NCI-H1436 treated with DMSO at 0.1 percent for 48 hours (cell line): Measurements from ENCODE around the gene TBC1D2.
"Not testable (repeated sequence)": the region's sequence is repeated elsewhere in the genome, so short reads cannot be mapped to it uniquely, and the experiment has no call there.

Experiments
- DNase-seq: peaks from one replicate; lab custom pipeline; 2025; lab: John Stamatoyannopoulos, UW

The TBC1D2 gene

GRCh38 chr9:98191671-98192502, 63.6 kb downstream of the TBC1D2 start:
- no peak for DNase-seq

GRCh38 chr9:98191181-98191608, 64.3 kb downstream of the TBC1D2 start:
- no peak for DNase-seq

- no peak for DNase-seq
Measured at GRCh38 chr9:98190757-98191105, 64.7 kb downstream of the TBC1D2 start.

GRCh38 chr9:98189412-98189811, 66.0 kb downstream of the TBC1D2 start:
- DNase-seq = no peak

- no peak for DNase-seq
Measured at GRCh38 chr9:98187926-98188325, 67.5 kb downstream of the TBC1D2 start.

- no peak for DNase-seq
Measured at GRCh38 chr9:98186236-98186635, 69.2 kb downstream of the TBC1D2 start.

- no peak for DNase-seq
Measured at GRCh38 chr9:98185611-98186171, 69.8 kb downstream of the TBC1D2 start.

GRCh38 chr9:98185021-98185567, 70.4 kb downstream of the TBC1D2 start:
- no peak for DNase-seq

GRCh38 chr9:98184326-98184725, 71.1 kb downstream of the TBC1D2 start:
- DNase-seq = no peak

GRCh38 chr9:98182889-98183599, 72.4 kb downstream of the TBC1D2 start:
- no peak for DNase-seq

- DNase-seq = no peak
Measured at GRCh38 chr9:98182069-98182820, 73.2 kb downstream of the TBC1D2 start.

- DNase-seq = no peak
Measured at GRCh38 chr9:98181746-98182068, 73.7 kb downstream of the TBC1D2 start.

GRCh38 chr9:98180996-98181395, 74.5 kb downstream of the TBC1D2 start:
- no peak for DNase-seq

- no peak for DNase-seq
Measured at GRCh38 chr9:98178874-98179850, 76.3 kb downstream of the TBC1D2 start.

GRCh38 chr9:98176391-98177259, 78.8 kb downstream of the TBC1D2 start:
- no peak for DNase-seq

- no peak for DNase-seq
Measured at GRCh38 chr9:98175762-98176161, 79.7 kb downstream of the TBC1D2 start.

- no peak for DNase-seq
Measured at GRCh38 chr9:98175028-98175569, 80.3 kb downstream of the TBC1D2 start.

GRCh38 chr9:98174502-98174918, 80.9 kb downstream of the TBC1D2 start:
- not testable (repeated sequence) for DNase-seq

GRCh38 chr9:98173181-98173580, 82.3 kb downstream of the TBC1D2 start:
- DNase-seq = no peak

- no peak for DNase-seq
Measured at GRCh38 chr9:98172604-98173003, 82.8 kb downstream of the TBC1D2 start.
